Measurements from ENCODE around the gene MTM1. TPM values are rescaled to one million over a fixed set of nuclear protein-coding genes. Genes with fewer than 3 reads are reported as not detected.

Gene MTM1
- total RNA-seq, 1 experiment from 2014 or later = 6.4 TPM

- Mint-ChIP-seq H3K27ac (no peak overlapping the region), H3K27me3 (ENCODE audit: low read depth) (no peaks in the 10 kb centered on the region; the same call in 1 of the 2 replicates), H3K4me1 (peaks cover 3 to 6% of the 10 kb centered on the region in 2 experiments; a peak in 2 of 4 replicates), H3K9me3 (peaks cover 77 to 80% of the 10 kb centered on the region in 2 experiments), H3K36me3 (ENCODE audit: insufficient read depth in 1 of 3, low read depth in 3 of 3) (peaks cover 0 to 7% (median 0%) of the 10 kb centered on the region in 3 experiments; a peak in 4 of 7 replicates), H3K4me3 (no peak overlapping the region)
- H3K79me2 ChIP-seq (ENCODE audit: insufficient read depth, low read length) = no peaks in the 10 kb centered on the region
- H2BK20ac ChIP-seq (ENCODE audit: low read depth, low read length, poor library complexity, severe bottlenecking) = no peak overlapping the region
- no peak overlapping the region for H3K4ac ChIP-seq (ENCODE audit: low read depth, low read length)
- H2AK5ac ChIP-seq (ENCODE audit: insufficient read length, low read length) = no peak overlapping the region
- no peaks in the 10 kb centered on the region for H4K20me1 ChIP-seq (ENCODE audit: control insufficient read depth, insufficient read depth, insufficient read length)
- H3K18ac ChIP-seq (ENCODE audit: insufficient read length, low read depth, low read length) = no peak overlapping the region
- no peak overlapping the region for H3K56ac ChIP-seq (ENCODE audit: insufficient read length, low read depth, low read length)
- H3K23ac ChIP-seq (ENCODE audit: insufficient read length, low read depth, low read length) = no peak overlapping the region
- H4K8ac ChIP-seq (replicated peaks; ENCODE audit: insufficient read length, low read depth, low read length) = no peak overlapping the region
- H4K5ac ChIP-seq (ENCODE audit: insufficient read length, low read depth, low read length) = no peak overlapping the region
- no peak overlapping the region for H2AFZ ChIP-seq (ENCODE audit: low read length)
- no peak overlapping the region for H2BK15ac ChIP-seq (ENCODE audit: low read depth, low read length)
- no peak overlapping the region for H3K27ac ChIP-seq (ENCODE audit: insufficient read length, low read depth, low read length)
- H3K14ac ChIP-seq (ENCODE audit: insufficient read depth, low read length) = no peak overlapping the region
- H2BK12ac ChIP-seq (ENCODE audit: insufficient read length, low read depth, low read length) = no peak overlapping the region
- no peak overlapping the region for H3T11ph ChIP-seq (ENCODE audit: low read length)
- no peak overlapping the region for H3K4me2 ChIP-seq (ENCODE audit: insufficient read depth, insufficient read length, low read length)
- H3K9me3 ChIP-seq (ENCODE audit: control insufficient read depth, low read depth, low read length) = no peaks in the 10 kb centered on the region
- TF ChIP-seq, protein P1, sequence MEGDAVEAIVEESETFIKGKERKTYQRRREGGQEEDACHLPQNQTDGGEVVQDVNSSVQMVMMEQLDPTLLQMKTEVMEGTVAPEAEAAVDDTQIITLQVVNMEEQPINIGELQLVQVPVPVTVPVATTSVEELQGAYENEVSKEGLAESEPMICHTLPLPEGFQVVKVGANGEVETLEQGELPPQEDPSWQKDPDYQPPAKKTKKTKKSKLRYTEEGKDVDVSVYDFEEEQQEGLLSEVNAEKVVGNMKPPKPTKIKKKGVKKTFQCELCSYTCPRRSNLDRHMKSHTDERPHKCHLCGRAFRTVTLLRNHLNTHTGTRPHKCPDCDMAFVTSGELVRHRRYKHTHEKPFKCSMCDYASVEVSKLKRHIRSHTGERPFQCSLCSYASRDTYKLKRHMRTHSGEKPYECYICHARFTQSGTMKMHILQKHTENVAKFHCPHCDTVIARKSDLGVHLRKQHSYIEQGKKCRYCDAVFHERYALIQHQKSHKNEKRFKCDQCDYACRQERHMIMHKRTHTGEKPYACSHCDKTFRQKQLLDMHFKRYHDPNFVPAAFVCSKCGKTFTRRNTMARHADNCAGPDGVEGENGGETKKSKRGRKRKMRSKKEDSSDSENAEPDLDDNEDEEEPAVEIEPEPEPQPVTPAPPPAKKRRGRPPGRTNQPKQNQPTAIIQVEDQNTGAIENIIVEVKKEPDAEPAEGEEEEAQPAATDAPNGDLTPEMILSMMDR (conservative IDR thresholded peaks at IDR 0.05) = no peak
- DNase-seq = no peak
- H4K91ac ChIP-seq (ENCODE audit: insufficient read length, low read depth, low read length) = no peak overlapping the region
- H3K27me3 ChIP-seq (ENCODE audit: insufficient read depth, low read length) = no peaks in the 10 kb centered on the region
- no CpG with 5 or more reads among the region's 3 CpGs for WGBS (ENCODE audit: extremely low coverage, insufficient read length, low lambda C conversion rate)
- H3K4me1 ChIP-seq (ENCODE audit: insufficient read depth, low read length) = no peaks in the 10 kb centered on the region
- H2BK5ac ChIP-seq (ENCODE audit: insufficient read length, low read length) = no peak overlapping the region
- no peaks in the 10 kb centered on the region for H3K23me2 ChIP-seq (ENCODE audit: insufficient read length, low read depth, low read length, poor library complexity, severe bottlenecking)
- no peaks in the 10 kb centered on the region for H3K79me1 ChIP-seq (ENCODE audit: insufficient read depth, low read depth, low read length, poor library complexity, severe bottlenecking)
- no peak overlapping the region for H2BK120ac ChIP-seq (ENCODE audit: low read depth, low read length, poor library complexity, severe bottlenecking)
- no peak overlapping the region for H3K9ac ChIP-seq (ENCODE audit: extremely low read depth, insufficient read length, low read length)
Measured at GRCh38 chrX:150527108-150527507, 41.3 kb upstream of the MTM1 start.

Measured in H9 (cell line).